Hepatocyte (in vitro differentiated cells): ENCODE results near the gene NDC1. TPM values are rescaled to one million over a fixed set of nuclear protein-coding genes. Genes with fewer than 3 reads are reported as not detected.

Source experiments
- DNase-seq: peaks from one replicate; pipeline ENCODE4 v3.0.0-alpha.2; 2016; ENCODE audit warnings: low spot score
- H2AFZ ChIP-seq: fragments of 200-600 bp; sonication (generic); 2 replicates; pipeline ENCODE4 v1.6.0; 2016; ENCODE audit warnings: antibody characterized with exemption, mild to moderate bottlenecking
- H3K27ac ChIP-seq: fragments of 200-600 bp; sonication (generic); 2 replicates; pipeline ENCODE4 v1.5.1; 2016; ENCODE audit warnings: mild to moderate bottlenecking
- H3K27me3 ChIP-seq: fragments of 200-600 bp; sonication (generic); 2 replicates; pipeline ENCODE4 v1.6.1; 2016
- H3K36me3 ChIP-seq: fragments of 200-600 bp; sonication (generic); replicated peaks from 2 replicates; pipeline ENCODE4 v1.5.1; 2016; ENCODE audit warnings: low read depth; ENCODE audit not compliant: insufficient read depth
- H3K4me1 ChIP-seq: fragments of 200-600 bp; sonication (generic); 2 replicates; pipeline ENCODE4 v1.5.1; 2016; ENCODE audit warnings: mild to moderate bottlenecking, moderate library complexity; ENCODE audit not compliant: insufficient read depth
- H3K4me2 ChIP-seq: fragments of 200-600 bp; sonication (generic); 2 replicates; pipeline ENCODE4 v1.6.0; 2016
- H3K4me3 ChIP-seq: fragments of 200-600 bp; sonication (generic); 2 replicates; pipeline ENCODE4 v1.5.1; 2016; ENCODE audit warnings: mild to moderate bottlenecking
- H3K79me2 ChIP-seq: fragments of 200-600 bp; sonication (generic); 2 replicates; pipeline ENCODE4 v1.6.0; 2017; ENCODE audit warnings: mild to moderate bottlenecking
- H3K9me2 ChIP-seq: fragments of 200-600 bp; sonication (generic); replicated peaks from 2 replicates; pipeline ENCODE4 v1.6.0; 2017; ENCODE audit warnings: mild to moderate bottlenecking; ENCODE audit not compliant: insufficient read depth
- H3K9me3 ChIP-seq: fragments of 200-600 bp; sonication (generic); 2 replicates; pipeline ENCODE4 v1.5.1; 2016; ENCODE audit warnings: low read depth, mild to moderate bottlenecking
- H4K20me1 ChIP-seq: fragments of 200-600 bp; sonication (generic); 2 replicates; pipeline ENCODE4 v1.6.0; 2016; ENCODE audit warnings: mild to moderate bottlenecking; ENCODE audit not compliant: insufficient read depth, poor library complexity, severe bottlenecking
- EZH2 ChIP-seq: fragments of 200-600 bp; sonication (generic); IDR thresholded peaks from 2 replicates; pipeline ENCODE4 v1.6.1; 2016; ENCODE audit warnings: antibody characterized with exemption, mild to moderate bottlenecking, borderline replicate concordance
- EZH2phosphoT487 ChIP-seq: fragments of 200-600 bp; sonication (generic); IDR thresholded peaks from one replicate; pipeline ENCODE4 v1.6.1; 2018; ENCODE audit warnings: antibody characterized with exemption, mild to moderate bottlenecking, low read depth, moderate library complexity; ENCODE audit not compliant: unreplicated experiment, severe bottlenecking
- WGBS: methylation state at CpG from one replicate; pipeline ENCODE4 v1.1.6; 2016; ENCODE audit warnings: low lambda C conversion rate; ENCODE audit errors: missing lambda C conversion rate; 5-methylcytosine and 5-hydroxymethylcytosine counted together
- polyA plus RNA-seq: library from polyadenylated mRNA; unstranded; fragments of >200 nt; fragmentation: Nextera tagmentation; extraction: Ambion mirVana; gene quantifications from 2 replicates; pipeline ENCODE4 v1.2.1, GENCODE V29; 2016
- total RNA-seq: library from RNA; depleted of rRNA; stranded (reverse); fragments of >200 nt; gene quantifications from 2 replicates; pipeline ENCODE4 v1.2.3, GENCODE V29; 2014
- TF ChIP-seq, protein P1 (sequence below): fragments of 200-600 bp; sonication (generic); IDR thresholded peaks from 2 replicates; pipeline ENCODE4 v1.5.1; 2016; ENCODE audit warnings: antibody characterized with exemption, mild to moderate bottlenecking; ENCODE audit not compliant: poor library complexity

Gene NDC1
- total and polyA plus RNA-seq, 2 experiments from 2014 or later, result 7.8 to 23.1 TPM

DNA sequence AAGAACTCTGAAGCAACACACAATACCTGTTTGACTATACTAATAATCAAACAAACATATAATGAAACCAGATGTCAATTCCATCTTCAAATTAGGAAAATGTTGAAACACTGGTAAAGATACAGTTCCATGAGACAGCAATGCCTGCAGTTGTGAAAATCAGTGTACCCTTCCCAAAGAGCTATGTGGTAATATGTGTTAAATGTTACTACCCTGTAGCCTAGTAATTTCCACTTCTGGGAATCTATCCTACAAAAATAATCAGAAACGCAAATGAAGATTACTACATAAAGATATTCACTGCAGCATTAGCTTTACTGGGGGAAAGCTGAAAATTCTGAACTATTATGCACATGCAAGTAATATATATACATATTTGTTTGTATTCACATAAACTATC lies 116.1 kb downstream of the NDC1 start:
- H3K4me1 ChIP-seq, result no peaks in the 10 kb centered on the region
- H2AFZ ChIP-seq, result no peak overlapping the region
- TF ChIP-seq, protein P1, sequence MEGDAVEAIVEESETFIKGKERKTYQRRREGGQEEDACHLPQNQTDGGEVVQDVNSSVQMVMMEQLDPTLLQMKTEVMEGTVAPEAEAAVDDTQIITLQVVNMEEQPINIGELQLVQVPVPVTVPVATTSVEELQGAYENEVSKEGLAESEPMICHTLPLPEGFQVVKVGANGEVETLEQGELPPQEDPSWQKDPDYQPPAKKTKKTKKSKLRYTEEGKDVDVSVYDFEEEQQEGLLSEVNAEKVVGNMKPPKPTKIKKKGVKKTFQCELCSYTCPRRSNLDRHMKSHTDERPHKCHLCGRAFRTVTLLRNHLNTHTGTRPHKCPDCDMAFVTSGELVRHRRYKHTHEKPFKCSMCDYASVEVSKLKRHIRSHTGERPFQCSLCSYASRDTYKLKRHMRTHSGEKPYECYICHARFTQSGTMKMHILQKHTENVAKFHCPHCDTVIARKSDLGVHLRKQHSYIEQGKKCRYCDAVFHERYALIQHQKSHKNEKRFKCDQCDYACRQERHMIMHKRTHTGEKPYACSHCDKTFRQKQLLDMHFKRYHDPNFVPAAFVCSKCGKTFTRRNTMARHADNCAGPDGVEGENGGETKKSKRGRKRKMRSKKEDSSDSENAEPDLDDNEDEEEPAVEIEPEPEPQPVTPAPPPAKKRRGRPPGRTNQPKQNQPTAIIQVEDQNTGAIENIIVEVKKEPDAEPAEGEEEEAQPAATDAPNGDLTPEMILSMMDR, result no peak
- TF ChIP-seq EZH2phosphoT487, result no peak
- TF ChIP-seq EZH2, result no peak
- DNase-seq, result no peak
- H3K27ac ChIP-seq, result no peak overlapping the region
- no peaks in the 10 kb centered on the region for H4K20me1 ChIP-seq
- no peaks in the 10 kb centered on the region for H3K36me3 ChIP-seq
- peaks cover 4% of the 10 kb centered on the region for H3K27me3 ChIP-seq
- no peak overlapping the region for H3K4me3 ChIP-seq
- no peaks in the 10 kb centered on the region for H3K9me3 ChIP-seq
- no peak overlapping the region for H3K4me2 ChIP-seq
- 90% methylated on average over 1 of the region's 1 CpG for WGBS
- no peaks in the 10 kb centered on the region for H3K9me2 ChIP-seq
- no peaks in the 10 kb centered on the region for H3K79me2 ChIP-seq

DNA sequence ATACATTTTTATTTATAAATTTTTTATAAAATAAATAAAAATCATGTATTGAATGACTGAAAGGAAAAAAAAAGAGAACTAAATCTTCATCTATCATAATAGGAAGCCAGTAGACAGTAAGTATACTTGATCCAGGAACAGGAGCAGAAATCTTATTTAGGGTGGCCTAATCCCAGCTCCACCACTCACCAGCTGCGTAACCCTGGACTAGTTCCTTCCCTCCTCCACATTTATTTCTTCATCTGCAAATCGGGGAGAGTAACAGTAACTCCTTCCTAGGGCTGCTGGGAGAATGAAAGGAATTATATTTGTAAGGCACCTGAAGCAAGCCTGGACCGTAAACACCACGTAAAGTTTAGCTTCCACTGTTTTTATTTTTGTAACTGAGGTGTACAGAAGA lies 117.0 kb downstream of the NDC1 start:
- Histone ChIP-seq H3K9me2 (no peaks in the 10 kb centered on the region), H3K9me3 (no peaks in the 10 kb centered on the region), H3K4me2 (no peak overlapping the region), H3K36me3 (no peaks in the 10 kb centered on the region), H2AFZ (no peak overlapping the region), H3K79me2 (no peaks in the 10 kb centered on the region), H3K27ac (no peak overlapping the region), H3K4me3 (no peak overlapping the region), H3K4me1 (no peaks in the 10 kb centered on the region), H3K27me3 (peaks cover 4% of the 10 kb centered on the region), H4K20me1 (no peaks in the 10 kb centered on the region)
- 83% methylated on average over 4 of the region's 4 CpGs for WGBS
- TF ChIP-seq, protein P1, result no peak
- TF ChIP-seq EZH2phosphoT487, result no peak
- no peak for TF ChIP-seq EZH2
- DNase-seq, result no peak

DNA sequence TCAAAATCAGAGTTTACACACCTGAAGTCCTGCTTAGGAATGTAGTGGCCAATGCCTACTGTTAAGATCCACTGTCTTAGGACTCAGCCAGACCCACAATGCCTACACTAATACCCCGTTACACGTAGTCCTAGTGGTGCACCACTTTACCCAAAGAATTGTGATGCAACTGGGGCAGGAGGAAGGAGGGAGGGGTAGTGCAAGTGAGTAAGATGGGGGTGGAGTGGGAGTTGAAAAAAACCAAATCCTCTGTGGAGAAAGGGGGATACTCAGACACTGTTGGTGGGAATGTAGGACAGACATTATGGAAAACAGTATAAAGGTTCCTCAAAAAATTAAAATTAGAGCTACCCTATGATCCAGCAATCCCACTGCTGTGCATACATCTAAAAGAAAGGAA lies 118.6 kb downstream of the NDC1 start:
- Histone ChIP-seq H3K36me3 (no peaks in the 10 kb centered on the region), H3K9me2 (no peaks in the 10 kb centered on the region), H3K27ac (no peak overlapping the region), H3K27me3 (no peaks in the 10 kb centered on the region), H3K9me3 (no peaks in the 10 kb centered on the region), H3K4me1 (no peaks in the 10 kb centered on the region), H2AFZ (no peak overlapping the region), H3K4me3 (no peak overlapping the region), H3K4me2 (no peak overlapping the region), H4K20me1 (no peaks in the 10 kb centered on the region), H3K79me2 (no peaks in the 10 kb centered on the region)
- 85% methylated on average over 2 of the region's 2 CpGs for WGBS
- DNase-seq, result no peak
- TF ChIP-seq EZH2, result no peak
- TF ChIP-seq, protein P1, result no peak
- no peak for TF ChIP-seq EZH2phosphoT487

DNA sequence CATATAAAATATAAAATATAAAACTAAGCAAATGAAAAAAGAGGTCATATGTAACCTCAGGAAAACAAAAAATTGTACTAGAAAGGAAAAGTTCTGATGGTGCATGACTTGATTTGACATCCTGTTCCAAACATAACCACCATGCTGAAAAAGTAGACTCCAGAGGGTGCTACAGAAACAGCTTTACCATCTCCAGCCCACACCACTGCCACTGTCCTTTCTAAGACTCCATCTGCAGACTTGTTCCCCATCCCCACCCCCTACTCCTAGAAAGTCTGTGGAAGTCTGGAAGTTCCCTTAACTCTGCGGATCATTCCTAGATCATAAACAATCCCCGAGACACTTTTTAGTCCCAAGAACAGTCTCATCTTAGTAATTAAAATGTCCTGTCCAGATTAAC lies 119.7 kb downstream of the NDC1 start:
- Histone ChIP-seq H3K36me3 (no peaks in the 10 kb centered on the region), H3K9me3 (no peaks in the 10 kb centered on the region), H3K79me2 (no peaks in the 10 kb centered on the region), H3K27ac (no peak overlapping the region), H3K4me2 (no peak overlapping the region), H2AFZ (no peak overlapping the region), H3K9me2 (no peaks in the 10 kb centered on the region), H3K27me3 (no peaks in the 10 kb centered on the region), H3K4me1 (no peaks in the 10 kb centered on the region), H4K20me1 (no peaks in the 10 kb centered on the region), H3K4me3 (no peak overlapping the region)
- DNase-seq, result no peak
- WGBS, result 71% methylated on average over 2 of the region's 2 CpGs
- TF ChIP-seq EZH2 (no peak), EZH2phosphoT487 (no peak)
- TF ChIP-seq, protein P1, result no peak
